ENCODE results near the gene OR6N2.

The OR6N2 gene

DNA sequence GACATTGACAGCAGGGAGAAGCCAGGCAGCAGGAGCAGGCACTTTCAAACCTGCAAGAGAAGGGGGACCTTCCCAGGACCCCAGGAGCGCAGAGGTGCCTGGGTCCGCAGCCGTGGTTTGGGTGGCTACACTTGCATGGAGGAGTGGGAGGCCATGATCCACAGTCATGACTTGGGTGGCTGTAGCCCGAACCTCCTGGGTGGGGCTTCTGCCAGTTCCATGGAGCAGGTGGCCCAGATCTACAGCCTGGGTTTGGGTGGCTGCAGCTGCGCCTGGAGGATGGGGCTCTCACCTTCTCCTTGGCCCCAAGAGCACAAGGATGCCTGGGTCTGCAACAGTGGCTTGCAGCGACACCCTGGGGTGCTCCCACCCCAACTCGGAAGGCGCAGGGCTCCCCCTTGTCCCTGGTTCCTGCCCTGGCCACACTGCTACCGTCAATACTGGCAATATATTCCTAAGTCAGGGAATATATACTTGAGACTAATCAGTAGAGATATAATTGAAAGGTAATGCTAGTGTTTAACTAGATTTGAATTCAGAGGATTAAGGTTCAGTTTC, 28.8 kb downstream of the OR6N2 start:
- no peak for DNase-seq

DNA sequence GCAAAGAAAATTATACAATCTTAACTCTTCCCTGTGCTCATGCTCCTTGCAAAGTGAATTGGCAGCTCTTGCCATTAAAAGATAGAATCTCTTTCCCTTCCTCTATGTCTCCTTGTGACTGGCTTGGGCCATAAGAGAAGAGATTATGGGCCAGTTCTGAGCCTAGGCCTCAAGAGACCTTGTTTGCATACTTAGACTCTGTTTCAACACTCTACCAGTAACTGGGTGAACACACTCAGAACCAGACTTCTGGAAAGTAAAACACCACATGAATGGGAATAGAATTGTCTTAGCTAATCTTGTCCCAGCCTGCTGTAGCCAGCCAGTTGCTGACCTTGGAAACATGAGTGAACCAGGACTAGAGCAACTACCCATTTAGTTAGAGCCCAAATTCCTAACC, 45.2 kb downstream of the OR6N2 start:
- no peak for DNase-seq

DNA sequence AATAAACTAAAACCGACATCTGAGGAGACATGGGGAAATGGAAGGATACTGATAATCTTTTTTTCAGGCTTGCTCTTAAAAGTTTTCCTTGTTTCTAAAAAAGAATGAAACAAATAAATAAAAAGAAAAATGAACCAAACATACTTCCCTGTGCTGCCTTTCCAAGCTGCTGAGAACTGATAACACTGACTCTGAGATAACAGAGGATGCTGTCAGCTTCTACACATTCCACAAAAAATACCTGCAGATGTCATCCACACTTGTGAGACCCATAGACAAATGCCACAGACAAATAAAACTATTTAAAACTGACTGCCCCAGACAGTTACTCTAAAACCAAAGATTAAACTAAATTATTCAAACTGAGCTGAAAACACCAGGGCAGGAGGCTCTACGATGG, 48.5 kb downstream of the OR6N2 start:
- no peak for DNase-seq

DNA sequence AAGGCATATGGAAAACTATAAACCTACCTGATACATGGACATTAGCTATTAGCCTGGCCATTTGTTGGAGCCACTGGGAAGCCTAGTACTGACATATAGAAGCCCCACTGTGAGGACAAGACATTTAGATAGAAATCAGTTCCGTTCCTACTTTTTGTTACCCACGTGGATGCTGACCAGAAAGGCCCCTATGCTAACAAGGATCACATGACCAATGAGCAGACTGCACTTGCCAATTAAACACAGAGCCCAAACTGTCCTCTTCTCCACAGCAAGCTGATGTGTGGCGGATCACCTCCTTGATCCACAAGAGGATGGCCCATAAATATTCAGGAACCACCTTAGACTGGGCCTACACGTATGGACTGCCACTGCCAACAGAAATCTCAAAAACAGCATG, 49.3 kb downstream of the OR6N2 start:
- no peak for DNase-seq

DNA sequence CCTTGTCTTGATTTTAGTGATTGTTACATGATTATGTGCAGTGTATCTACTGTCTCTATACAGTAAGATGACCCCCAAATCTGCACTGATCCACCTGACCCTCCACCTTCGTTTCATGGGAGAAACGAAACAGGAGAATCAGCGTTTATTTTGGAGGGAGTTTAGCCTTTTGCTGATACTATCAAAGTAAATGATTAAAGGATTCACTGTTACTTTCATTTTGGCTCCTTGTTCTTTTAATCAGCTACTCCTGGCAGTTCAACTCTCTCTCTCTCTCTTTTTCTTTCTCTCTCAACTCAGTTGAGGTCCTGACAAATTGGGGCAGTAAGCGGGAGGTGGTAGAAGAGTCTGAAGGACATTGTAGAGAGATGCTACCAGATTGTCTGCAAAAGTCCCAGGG, 50.6 kb downstream of the OR6N2 start:
- no peak for DNase-seq

DNA sequence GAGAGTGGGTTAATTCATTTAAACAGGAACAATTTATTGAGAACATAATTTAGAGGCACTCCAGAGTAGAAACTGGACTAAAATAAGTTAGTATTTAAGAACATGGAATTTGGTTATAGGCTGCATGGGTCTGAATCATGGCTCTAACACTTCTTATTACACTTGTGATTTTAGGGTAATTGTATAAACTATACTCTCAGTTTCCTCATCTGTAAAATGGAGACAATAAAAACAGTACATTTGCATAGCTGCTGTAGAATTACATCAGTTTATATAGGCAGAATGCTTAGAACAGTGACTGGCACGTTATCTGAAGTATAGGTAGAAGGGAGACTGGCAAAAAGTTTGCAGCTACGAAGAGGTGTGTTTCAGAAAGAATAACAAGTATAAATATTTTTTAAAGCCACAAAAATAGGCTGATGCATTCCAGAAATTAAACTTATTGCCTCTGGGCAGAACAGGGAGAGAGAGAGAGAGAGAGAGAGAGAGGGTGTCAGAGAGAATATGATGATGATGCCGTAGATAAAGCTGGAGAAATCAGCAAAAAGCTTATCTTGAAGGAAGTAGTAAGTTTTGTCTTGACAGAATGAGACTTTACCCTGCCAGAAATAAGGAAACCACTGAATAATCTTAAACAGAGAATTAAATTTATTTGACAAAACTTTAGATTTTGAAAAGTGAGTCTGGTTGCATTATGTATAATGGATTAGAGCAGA, 52.3 kb downstream of the OR6N2 start:
- DNase-seq, result no peak

DNA sequence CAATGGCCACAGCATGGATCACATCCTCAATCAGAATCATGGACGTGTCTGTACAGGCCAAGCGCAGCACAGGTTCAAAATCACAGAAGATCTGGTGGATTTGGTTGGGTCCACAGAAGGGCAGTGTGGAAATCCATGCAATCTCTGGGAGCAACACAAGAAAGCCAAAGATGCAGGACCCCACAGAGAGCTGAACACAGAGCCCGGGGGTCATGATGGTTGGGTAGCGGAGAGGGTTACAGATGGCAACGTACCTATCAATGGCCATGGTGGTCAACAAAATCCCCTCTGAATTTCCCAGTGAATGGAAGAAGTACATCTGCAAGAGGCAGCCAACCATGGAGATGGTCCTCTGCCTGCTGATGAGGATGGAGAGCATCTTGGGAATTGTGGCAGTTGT, 56.6 kb downstream of the OR6N2 start:
- no peak for DNase-seq
